BLaER1 (cell line): Measurements from ENCODE around the gene DCXR.

Experiments used
- H3K27ac ChIP-seq: shearing (Covaris generic); formaldehyde crosslinking; 2 replicates; pipeline ENCODE4 v1.8.1; 2022
- H3K27me3 ChIP-seq: shearing (Covaris generic); formaldehyde crosslinking; 2 replicates; pipeline ENCODE4 v1.8.1; 2022
- H3K36me3 ChIP-seq: shearing (Covaris generic); formaldehyde crosslinking; 2 replicates; pipeline ENCODE4 v1.8.1; 2022
- H3K4me1 ChIP-seq: shearing (Covaris generic); formaldehyde crosslinking; 2 replicates; pipeline ENCODE4 v1.8.1; 2022
- H3K4me2 ChIP-seq: shearing (Covaris generic); formaldehyde crosslinking; 2 replicates; pipeline ENCODE4 v1.8.1; 2022
- H3K4me3 ChIP-seq: shearing (Covaris generic); formaldehyde crosslinking; 2 replicates; pipeline ENCODE4 v1.8.1; 2022
- H3K9ac ChIP-seq: shearing (Covaris generic); formaldehyde crosslinking; 2 replicates; pipeline ENCODE4 v1.8.1; 2022
- H3K9me3 ChIP-seq: shearing (Covaris generic); formaldehyde crosslinking; 2 replicates; pipeline ENCODE4 v1.8.1; 2022
- H4K20me1 ChIP-seq: shearing (Covaris generic); formaldehyde crosslinking; 2 replicates; pipeline ENCODE4 v1.8.1; 2022
- Cebpa-rat ChIP-seq: shearing (Covaris generic); IDR thresholded peaks from 2 replicates; pipeline ENCODE4 v1.8.1; 2022

DCXR gene

GRCh38 chr17:82049521-82049971, 12.0 kb upstream of the DCXR start:
- H3K27me3 ChIP-seq = no peaks in the 10 kb centered on the region
- H3K4me2 ChIP-seq = no peak overlapping the region
- H3K9ac ChIP-seq = no peak overlapping the region

GRCh38 chr17:82049106-82049505, 11.6 kb upstream of the DCXR start:
- Histone ChIP-seq H3K9me3 (no peaks in the 10 kb centered on the region), H3K4me2 (no peak overlapping the region), H3K9ac (no peak overlapping the region), H3K4me1 (peaks cover 31% of the 10 kb centered on the region), H3K4me3 (no peak overlapping the region), H3K27ac (no peak overlapping the region), H4K20me1 (peaks cover 23% of the 10 kb centered on the region), H3K27me3 (no peaks in the 10 kb centered on the region), H3K36me3 (peaks cover 51% of the 10 kb centered on the region)
- no peak for TF ChIP-seq Cebpa-rat

More at GRCh38 chr17:82049521-82049971, 12.0 kb upstream of the DCXR start:
- no peak for TF ChIP-seq Cebpa-rat
- Histone ChIP-seq H3K36me3 (peaks cover 55% of the 10 kb centered on the region), H3K4me1 (peaks cover 35% of the 10 kb centered on the region), H3K27ac (no peak overlapping the region), H3K9me3 (no peaks in the 10 kb centered on the region), H4K20me1 (peaks cover 28% of the 10 kb centered on the region), H3K4me3 (no peak overlapping the region)

GRCh38 chr17:82048571-82048971, 11.1 kb upstream of the DCXR start:
- peaks cover 45% of the 10 kb centered on the region for H3K36me3 ChIP-seq
- no peaks in the 10 kb centered on the region for H3K27me3 ChIP-seq
- peaks cover 26% of the 10 kb centered on the region for H3K4me1 ChIP-seq
- peaks cover 18% of the 10 kb centered on the region for H4K20me1 ChIP-seq
- no peak overlapping the region for H3K4me2 ChIP-seq
- TF ChIP-seq Cebpa-rat = no peak
- H3K4me3 ChIP-seq = no peak overlapping the region
- no peak overlapping the region for H3K9ac ChIP-seq
- H3K9me3 ChIP-seq = no peaks in the 10 kb centered on the region
- no peak overlapping the region for H3K27ac ChIP-seq

- no peak for TF ChIP-seq Cebpa-rat
- no peaks in the 10 kb centered on the region for H3K9me3 ChIP-seq
- peaks cover 21% of the 10 kb centered on the region for H3K4me1 ChIP-seq
- no peak overlapping the region for H3K4me3 ChIP-seq
- H3K9ac ChIP-seq = no peak overlapping the region
- H3K27ac ChIP-seq = no peak overlapping the region
- H3K27me3 ChIP-seq = no peaks in the 10 kb centered on the region
- peaks cover 40% of the 10 kb centered on the region for H3K36me3 ChIP-seq
- peaks cover 13% of the 10 kb centered on the region for H4K20me1 ChIP-seq
- H3K4me2 ChIP-seq = no peak overlapping the region
Observed at GRCh38 chr17:82047914-82048570, 10.5 kb upstream of the DCXR start.

GRCh38 chr17:82047379-82047778, 9.9 kb upstream of the DCXR start:
- no peak for TF ChIP-seq Cebpa-rat
- Histone ChIP-seq H3K9ac (no peak overlapping the region), H3K36me3 (peaks cover 40% of the 10 kb centered on the region), H3K4me2 (no peak overlapping the region), H3K9me3 (no peaks in the 10 kb centered on the region), H4K20me1 (peaks cover 6% of the 10 kb centered on the region), H3K27me3 (no peaks in the 10 kb centered on the region), H3K4me1 (peaks cover 14% of the 10 kb centered on the region), H3K27ac (no peak overlapping the region), H3K4me3 (no peak overlapping the region)

- H3K4me3 ChIP-seq = no peak overlapping the region
- no peak overlapping the region for H3K27ac ChIP-seq
- H3K4me2 ChIP-seq = no peak overlapping the region
- no peaks in the 10 kb centered on the region for H3K27me3 ChIP-seq
- H3K9ac ChIP-seq = no peak overlapping the region
- no peak for TF ChIP-seq Cebpa-rat
- peaks cover 14% of the 10 kb centered on the region for H3K4me1 ChIP-seq
- peaks cover 40% of the 10 kb centered on the region for H3K36me3 ChIP-seq
- H3K9me3 ChIP-seq = no peaks in the 10 kb centered on the region
- peaks cover 1% of the 10 kb centered on the region; the same call in 1 of the 2 replicates for H4K20me1 ChIP-seq
Observed at GRCh38 chr17:82046903-82047302, 9.4 kb upstream of the DCXR start.

GRCh38 chr17:82045936-82046484, 8.5 kb upstream of the DCXR start:
- Histone ChIP-seq H3K4me1 (peaks cover 13% of the 10 kb centered on the region), H3K4me3 (no peak overlapping the region), H4K20me1 (no peaks in the 10 kb centered on the region), H3K9ac (no peak overlapping the region), H3K4me2 (no peak overlapping the region), H3K27ac (no peak overlapping the region), H3K27me3 (no peaks in the 10 kb centered on the region), H3K9me3 (no peaks in the 10 kb centered on the region), H3K36me3 (peaks cover 40% of the 10 kb centered on the region)
- no peak for TF ChIP-seq Cebpa-rat

GRCh38 chr17:82043507-82043906, 6.0 kb upstream of the DCXR start:
- no peak overlapping the region for H3K4me3 ChIP-seq
- no peak overlapping the region for H3K27ac ChIP-seq
- no peak overlapping the region for H3K4me2 ChIP-seq
- H4K20me1 ChIP-seq = no peaks in the 10 kb centered on the region
- no peak for TF ChIP-seq Cebpa-rat
- no peak overlapping the region for H3K9ac ChIP-seq
- H3K36me3 ChIP-seq = peaks cover 20% of the 10 kb centered on the region
- H3K27me3 ChIP-seq = no peaks in the 10 kb centered on the region
- H3K9me3 ChIP-seq = no peaks in the 10 kb centered on the region
- H3K4me1 ChIP-seq = no peaks in the 10 kb centered on the region

GRCh38 chr17:82042649-82043048, 5.2 kb upstream of the DCXR start:
- Histone ChIP-seq H3K4me3 (no peak overlapping the region), H3K36me3 (peaks cover 11% of the 10 kb centered on the region), H3K9me3 (no peaks in the 10 kb centered on the region), H3K27me3 (no peaks in the 10 kb centered on the region), H3K4me1 (peaks cover 6% of the 10 kb centered on the region), H3K4me2 (no peak overlapping the region), H3K9ac (no peak overlapping the region), H4K20me1 (no peaks in the 10 kb centered on the region), H3K27ac (no peak overlapping the region)
- TF ChIP-seq Cebpa-rat = no peak

- H3K27me3 ChIP-seq = no peaks in the 10 kb centered on the region
- no peaks in the 10 kb centered on the region for H3K36me3 ChIP-seq
- H3K27ac ChIP-seq = no peak overlapping the region
- H3K4me1 ChIP-seq = peaks cover 12% of the 10 kb centered on the region
- H4K20me1 ChIP-seq = peaks cover 8% of the 10 kb centered on the region
- H3K4me2 ChIP-seq = no peak overlapping the region
- no peak overlapping the region for H3K4me3 ChIP-seq
- no peak overlapping the region for H3K9ac ChIP-seq
- TF ChIP-seq Cebpa-rat = no peak
- H3K9me3 ChIP-seq = no peaks in the 10 kb centered on the region
Observed at GRCh38 chr17:82041144-82041814, 3.8 kb upstream of the DCXR start.
